K562 (cell line): ENCODE measurements around the gene TNFRSF6B. TPM values are rescaled to one million over a fixed set of nuclear protein-coding genes. Genes with fewer than 3 reads are reported as not detected.

ENCODE experiments used
- ARID1B ChIP-seq: fragments of 450-650 bp; IDR thresholded peaks from 2 replicates; pipeline ENCODE4 v1.6.1; 2016; ENCODE audit warnings: antibody characterized with exemption, mild to moderate bottlenecking, inconsistent platforms
- DPF2 ChIP-seq: fragments of 450-650 bp; IDR thresholded peaks from 2 replicates; pipeline ENCODE4 v1.6.1; 2016
- KAT8 ChIP-seq: fragments of 450-650 bp; IDR thresholded peaks from 2 replicates; pipeline ENCODE4 v1.6.1; 2016; ENCODE audit warnings: low read depth, mild to moderate bottlenecking
- MXI1 ChIP-seq: IDR thresholded peaks from 2 replicates; pipeline ENCODE4 v1.6.1; 2011; ENCODE audit warnings: low read depth, mild to moderate bottlenecking, improper control_type of control experiment, low read length
- NFE2 ChIP-seq: IDR thresholded peaks from 2 replicates; pipeline ENCODE4 v1.6.1; 2014; ENCODE audit warnings: antibody characterized with exemption, low read depth
- PYGO2 ChIP-seq: fragments of 450-650 bp; IDR thresholded peaks from 2 replicates; pipeline ENCODE4 v1.6.1; 2016; ENCODE audit warnings: mild to moderate bottlenecking, missing genetic modification characterization, moderate library complexity, missing compliant biosample characterization
- TEAD4 ChIP-seq, 2 experiments: sonication (generic) in 1 of 2; formaldehyde crosslinking in 1 of 2; IDR thresholded peaks; 2 replicates each; pipeline versions ENCODE4 v1.6.1 to v1.8.0; 2012 to 2022; ENCODE audit warnings: borderline replicate concordance in 1 of 2, inconsistent platforms in 1 of 2, low read length in 1 of 2, mild to moderate bottlenecking in 1 of 2, missing genetic modification reagents in 1 of 2
- XRCC5 ChIP-seq: fragments of 200-400 bp; formaldehyde crosslinking; IDR thresholded peaks from 2 replicates; pipeline ENCODE4 v1.6.1; 2017; ENCODE audit warnings: low read depth, mild to moderate bottlenecking, low read length
- polyA plus RNA-seq, 8 experiments: library from polyadenylated mRNA; depleted of rRNA in 4 of 8; stranded (reverse) in 5 of 8; unstranded in 3 of 8; fragments of >200 nt; fragmentation: Nextera tagmentation in 2 of 8; fragmentation: Illumina TruSeq in 1 of 8; extraction: Ambion mirVana in 2 of 8; extraction: Trizol in 1 of 8; gene quantifications; 2 replicates each; pipeline versions ENCODE4 v1.2.1 to v1.2.3, GENCODE V29; 2011 to 2014; ENCODE audit warnings: inconsistent platforms in 1 of 8, missing spikeins in 1 of 8
- total RNA-seq, 7 experiments: library from RNA; depleted of rRNA in 6 of 7; stranded (reverse); fragments of >200 nt in 6 of 7; fragmentation: Illumina TruSeq in 2 of 7; extraction: Trizol in 2 of 7; gene quantifications; 2 replicates each; pipeline versions ENCODE4 v1.2.1 to v1.2.3, GENCODE V29; 2011 to 2021; ENCODE audit warnings: low replicate concordance in 1 of 7
- TF ChIP-seq, protein P1 (sequence below): fragments of 250-450 bp; sonication (Bioruptor Pico); IDR thresholded peaks from 2 replicates; pipeline ENCODE4 v1.5.0; 2020; ENCODE audit warnings: mild to moderate bottlenecking

The TNFRSF6B gene
- total and polyA plus RNA-seq, 9 of the 15 experiments (the other 6 are each of a cell fraction or from before 2014, with no cell fraction given) = 0.10 to 3.5 (median 0.32) TPM; not detected in 6

DNA sequence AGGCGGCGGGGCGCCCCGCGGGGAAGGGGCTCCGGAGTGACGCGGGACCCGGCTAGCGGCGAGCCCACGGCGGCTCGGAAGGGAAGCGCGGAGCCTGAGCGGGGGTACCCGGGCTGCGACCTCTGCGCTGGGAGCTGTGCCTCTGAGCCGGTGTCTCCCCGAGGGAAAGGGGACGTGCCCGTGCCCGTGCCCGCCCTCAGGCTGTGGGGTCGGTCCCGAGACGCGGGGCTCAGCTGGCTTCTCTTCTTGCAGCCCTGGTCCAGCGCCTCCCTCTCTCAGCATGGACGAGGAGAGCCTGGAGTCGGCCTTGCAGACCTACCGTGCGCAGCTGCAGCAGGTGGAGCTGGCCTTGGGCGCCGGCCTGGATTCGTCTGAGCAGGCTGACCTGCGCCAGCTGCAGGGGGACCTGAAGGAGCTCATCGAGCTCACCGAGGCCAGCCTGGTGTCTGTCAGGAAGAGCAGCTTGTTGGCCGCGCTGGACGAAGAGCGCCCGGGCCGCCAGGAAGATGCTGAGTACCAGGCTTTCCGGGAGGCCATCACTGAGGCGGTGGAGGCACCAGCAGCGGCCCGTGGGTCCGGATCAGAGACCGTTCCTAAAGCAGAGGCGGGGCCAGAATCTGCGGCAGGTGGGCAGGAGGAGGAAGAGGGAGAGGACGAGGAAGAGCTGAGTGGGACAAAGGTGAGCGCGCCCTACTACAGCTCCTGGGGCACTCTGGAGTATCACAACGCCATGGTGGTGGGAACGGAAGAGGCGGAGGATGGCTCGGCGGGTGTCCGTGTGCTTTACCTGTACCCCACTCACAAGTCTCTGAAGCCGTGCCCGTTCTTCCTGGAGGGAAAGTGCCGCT is 12.1 kb downstream of the TNFRSF6B start (continued):
- TF ChIP-seq, protein P1, sequence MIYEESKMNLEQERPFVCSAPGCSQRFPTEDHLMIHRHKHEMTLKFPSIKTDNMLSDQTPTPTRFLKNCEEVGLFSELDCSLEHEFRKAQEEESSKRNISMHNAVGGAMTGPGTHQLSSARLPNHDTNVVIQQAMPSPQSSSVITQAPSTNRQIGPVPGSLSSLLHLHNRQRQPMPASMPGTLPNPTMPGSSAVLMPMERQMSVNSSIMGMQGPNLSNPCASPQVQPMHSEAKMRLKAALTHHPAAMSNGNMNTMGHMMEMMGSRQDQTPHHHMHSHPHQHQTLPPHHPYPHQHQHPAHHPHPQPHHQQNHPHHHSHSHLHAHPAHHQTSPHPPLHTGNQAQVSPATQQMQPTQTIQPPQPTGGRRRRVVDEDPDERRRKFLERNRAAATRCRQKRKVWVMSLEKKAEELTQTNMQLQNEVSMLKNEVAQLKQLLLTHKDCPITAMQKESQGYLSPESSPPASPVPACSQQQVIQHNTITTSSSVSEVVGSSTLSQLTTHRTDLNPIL (CRISPR knock-in tag) = no peak
- no peak for TF ChIP-seq NFE2
- no peak for TF ChIP-seq KAT8
- TF ChIP-seq MXI1 = no peak
- TF ChIP-seq ARID1B = no peak
- no peak for TF ChIP-seq DPF2
- no peak for TF ChIP-seq XRCC5
- TF ChIP-seq TEAD4 (IDR thresholded peaks at IDR 0.05; ENCODE audit: low read length) = no peak
- 0 out of 2 replicates have a peak, but pooled peaks have one; percentile 28 for TF ChIP-seq TEAD4 (CRISPR knock-in tag; IDR thresholded peaks at IDR 0.05; ENCODE audit: borderline replicate concordance)
- TF ChIP-seq PYGO2 (tag) = no peak
